ENCODE measurements around the gene RALGAPA1.
A peak's percentile ranks its signal among the peaks of the same experiment; 100 is the strongest.

The RALGAPA1 gene

GRCh38 chr14:35534208-35534872 lies 274.8 kb downstream of the RALGAPA1 start:
- TF ChIP-seq CTCF (IDR thresholded peaks at IDR 0.05; ENCODE audit: insufficient read depth, missing control alignments) = peak; percentile 32
- no peak for DNase-seq (ENCODE audit: insufficient read length, low spot score)
- no peak for FAIRE-seq

- FAIRE-seq = no peak
- peak; percentile 32 for DNase-seq (ENCODE audit: insufficient read length, low spot score)
- TF ChIP-seq CTCF (IDR thresholded peaks at IDR 0.05; ENCODE audit: insufficient read depth, missing control alignments) = no peak
Observed at GRCh38 chr14:35533357-35534207, 275.5 kb downstream of the RALGAPA1 start, which contains the start of gene INSM2. Gene INSM2, plus strand, starts transcription at chr14:35534164. Its CDS starts 89 bp downstream, at chr14:35534253.

GRCh38 chr14:35532783-35533356 lies 276.2 kb downstream of the RALGAPA1 start:
- DNase-seq (ENCODE audit: insufficient read length, low spot score) (no peak), FAIRE-seq (no peak)
- no peak for TF ChIP-seq CTCF (IDR thresholded peaks at IDR 0.05; ENCODE audit: insufficient read depth, missing control alignments)

- DNase-seq (ENCODE audit: insufficient read length, low spot score) = no peak
- FAIRE-seq = peak; percentile 48
- no peak for TF ChIP-seq CTCF (IDR thresholded peaks at IDR 0.05; ENCODE audit: insufficient read depth, missing control alignments)
Observed at GRCh38 chr14:35531960-35532747, 276.9 kb downstream of the RALGAPA1 start.

- DNase-seq (ENCODE audit: insufficient read length, low spot score) (no peak), FAIRE-seq (no peak)
- no peak for TF ChIP-seq CTCF (IDR thresholded peaks at IDR 0.05; ENCODE audit: insufficient read depth, missing control alignments)
Observed at GRCh38 chr14:35526962-35527361, 282.1 kb downstream of the RALGAPA1 start.

GRCh38 chr14:35525695-35526094 lies 283.4 kb downstream of the RALGAPA1 start:
- TF ChIP-seq CTCF (IDR thresholded peaks at IDR 0.05; ENCODE audit: insufficient read depth, missing control alignments) = no peak
- DNase-seq (ENCODE audit: insufficient read length, low spot score) = no peak
- no peak for FAIRE-seq

All from D721Med (cell line).